Activated CD4-positive, CD25-positive, alpha-beta regulatory T cell treated with anti-CD3 and anti-CD28 coated beads, Interleukin-2, amount 50 U/mL, for 24 hours (primary cell): Measurements from ENCODE around the gene RIPOR1.
"Not testable (repeated sequence)": the region's sequence is repeated elsewhere in the genome, so short reads cannot be mapped to it uniquely, and the experiment has no call there.

Experiments
- ATAC-seq, 2 donors: fragments of 150-1000 bp; cut with Tn5 transposase; one replicate each; pipeline ENCODE4 v1.10.0; 2021; ENCODE audit warnings: mild to moderate bottlenecking in 1 of 2, moderate library complexity in 1 of 2

RIPOR1 gene, protein sequence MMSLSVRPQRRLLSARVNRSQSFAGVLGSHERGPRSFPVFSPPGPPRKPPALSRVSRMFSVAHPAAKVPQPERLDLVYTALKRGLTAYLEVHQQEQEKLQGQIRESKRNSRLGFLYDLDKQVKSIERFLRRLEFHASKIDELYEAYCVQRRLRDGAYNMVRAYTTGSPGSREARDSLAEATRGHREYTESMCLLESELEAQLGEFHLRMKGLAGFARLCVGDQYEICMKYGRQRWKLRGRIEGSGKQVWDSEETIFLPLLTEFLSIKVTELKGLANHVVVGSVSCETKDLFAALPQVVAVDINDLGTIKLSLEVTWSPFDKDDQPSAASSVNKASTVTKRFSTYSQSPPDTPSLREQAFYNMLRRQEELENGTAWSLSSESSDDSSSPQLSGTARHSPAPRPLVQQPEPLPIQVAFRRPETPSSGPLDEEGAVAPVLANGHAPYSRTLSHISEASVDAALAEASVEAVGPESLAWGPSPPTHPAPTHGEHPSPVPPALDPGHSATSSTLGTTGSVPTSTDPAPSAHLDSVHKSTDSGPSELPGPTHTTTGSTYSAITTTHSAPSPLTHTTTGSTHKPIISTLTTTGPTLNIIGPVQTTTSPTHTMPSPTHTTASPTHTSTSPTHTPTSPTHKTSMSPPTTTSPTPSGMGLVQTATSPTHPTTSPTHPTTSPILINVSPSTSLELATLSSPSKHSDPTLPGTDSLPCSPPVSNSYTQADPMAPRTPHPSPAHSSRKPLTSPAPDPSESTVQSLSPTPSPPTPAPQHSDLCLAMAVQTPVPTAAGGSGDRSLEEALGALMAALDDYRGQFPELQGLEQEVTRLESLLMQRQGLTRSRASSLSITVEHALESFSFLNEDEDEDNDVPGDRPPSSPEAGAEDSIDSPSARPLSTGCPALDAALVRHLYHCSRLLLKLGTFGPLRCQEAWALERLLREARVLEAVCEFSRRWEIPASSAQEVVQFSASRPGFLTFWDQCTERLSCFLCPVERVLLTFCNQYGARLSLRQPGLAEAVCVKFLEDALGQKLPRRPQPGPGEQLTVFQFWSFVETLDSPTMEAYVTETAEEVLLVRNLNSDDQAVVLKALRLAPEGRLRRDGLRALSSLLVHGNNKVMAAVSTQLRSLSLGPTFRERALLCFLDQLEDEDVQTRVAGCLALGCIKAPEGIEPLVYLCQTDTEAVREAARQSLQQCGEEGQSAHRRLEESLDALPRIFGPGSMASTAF

DNA sequence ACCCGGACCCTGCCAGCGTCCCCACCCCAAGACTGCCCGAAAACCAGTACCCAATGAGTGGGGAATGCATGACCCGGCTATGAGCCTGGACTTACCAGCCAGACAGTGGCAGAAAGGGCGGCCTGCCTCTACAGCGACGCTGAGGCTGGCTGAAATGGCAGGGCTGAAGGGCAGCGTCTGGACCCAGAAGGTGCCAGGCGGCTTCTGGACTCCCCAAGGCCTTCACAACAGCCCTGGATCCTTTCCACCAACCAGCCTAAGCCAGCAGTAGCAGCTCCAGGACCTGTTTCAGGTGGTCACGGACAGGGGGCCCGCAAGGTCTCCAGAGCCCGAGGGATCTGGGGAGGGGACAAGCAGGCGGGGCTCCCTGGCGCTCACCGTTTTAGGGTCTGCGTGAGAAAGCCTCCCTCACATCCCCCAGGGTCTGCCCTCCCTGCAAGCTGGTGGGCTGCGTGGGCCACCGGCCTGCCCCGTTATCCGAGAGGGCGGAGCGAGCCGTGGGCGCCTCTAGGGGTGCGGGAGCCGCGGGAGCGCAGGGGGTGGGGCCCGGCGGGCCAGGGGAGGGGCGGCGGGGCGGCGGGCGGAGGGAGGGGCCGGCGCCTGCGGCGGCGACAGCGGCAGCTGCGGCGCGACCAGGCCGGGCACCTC is at the start of gene RIPOR1:
Gene RIPOR1 (plus strand): TSS at position 608 of the 648 bp plus-strand sequence. CDS start 9,618 bp downstream, outside the sequence.
- ATAC-seq = peak; percentile 60 to 68

DNA sequence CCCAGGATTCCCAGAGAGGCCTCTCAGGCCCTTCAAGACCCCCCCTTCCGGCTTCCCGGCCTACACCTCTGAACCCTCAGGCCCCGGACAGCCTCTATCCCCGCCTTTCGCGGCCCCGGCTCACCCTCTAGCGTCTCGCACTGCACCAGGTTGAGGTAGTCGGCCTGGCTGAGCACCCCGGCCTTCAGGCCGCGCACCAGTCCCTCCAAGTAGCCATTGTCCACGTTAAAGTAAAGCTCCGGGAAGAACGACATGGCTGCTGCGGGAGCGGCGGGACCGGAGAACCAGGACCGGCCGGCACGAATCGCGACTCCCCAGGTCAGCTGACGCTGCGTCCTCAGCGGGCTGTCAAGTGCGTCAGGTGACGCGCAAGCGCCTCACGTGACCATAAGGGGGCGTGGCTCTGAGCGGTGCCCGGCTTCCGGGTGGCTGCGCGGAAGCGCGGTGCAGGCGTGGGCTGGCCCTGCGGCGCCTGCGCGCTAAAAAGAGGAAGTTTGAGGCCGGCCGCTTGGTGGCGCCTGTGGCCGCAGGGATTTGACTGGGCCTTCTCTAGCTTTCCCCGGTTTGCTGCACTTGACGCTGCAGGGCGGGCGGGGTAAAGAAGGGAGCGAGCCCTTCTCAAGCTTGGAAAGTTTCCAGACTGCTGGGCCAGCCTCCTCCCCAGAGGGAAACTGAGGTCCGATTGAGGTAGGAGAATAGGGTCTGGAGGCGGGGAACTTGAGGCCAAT is 47.6 kb upstream of the RIPOR1 start, which contains the start of gene ATP6V0D1:
Gene ATP6V0D1 (minus strand): TSS at position 325 of the 728 bp plus-strand sequence. CDS start 71 bp downstream, at position 254.
- ATAC-seq = peak; percentile 93 to 95

DNA sequence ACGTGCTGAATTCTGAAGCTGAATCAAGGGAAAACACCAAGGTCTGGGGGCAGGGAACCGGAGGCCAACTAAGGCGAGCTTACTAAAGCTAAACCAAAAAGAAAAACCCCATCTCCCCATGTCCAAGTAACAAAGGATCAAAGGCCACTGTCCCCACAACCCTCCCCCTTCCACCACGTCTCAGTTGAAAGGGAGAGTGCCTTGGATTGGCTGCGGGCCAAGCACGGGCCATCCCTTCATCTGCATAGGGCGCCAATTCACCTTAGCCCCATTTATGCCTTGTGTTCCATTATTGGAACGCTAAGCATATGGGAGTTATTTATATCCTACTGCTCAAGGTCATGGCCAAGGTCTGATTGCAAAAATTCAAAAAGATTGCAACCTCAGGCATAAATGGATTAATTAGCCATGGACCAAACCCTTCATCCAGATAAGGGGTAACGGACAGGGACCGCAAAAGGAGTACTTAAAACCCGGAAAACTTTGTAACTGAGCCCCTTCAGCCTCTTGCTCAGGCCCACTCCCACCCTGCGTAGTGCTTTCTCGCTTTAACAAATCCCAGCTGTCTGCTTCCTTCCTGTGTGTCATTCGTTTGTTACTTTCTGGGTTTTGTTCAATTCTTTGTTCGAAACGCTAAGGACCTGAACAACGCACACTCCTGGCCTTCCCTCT is 46.9 kb upstream of the RIPOR1 start:
- ATAC-seq = peak; percentile 7 to 14

DNA sequence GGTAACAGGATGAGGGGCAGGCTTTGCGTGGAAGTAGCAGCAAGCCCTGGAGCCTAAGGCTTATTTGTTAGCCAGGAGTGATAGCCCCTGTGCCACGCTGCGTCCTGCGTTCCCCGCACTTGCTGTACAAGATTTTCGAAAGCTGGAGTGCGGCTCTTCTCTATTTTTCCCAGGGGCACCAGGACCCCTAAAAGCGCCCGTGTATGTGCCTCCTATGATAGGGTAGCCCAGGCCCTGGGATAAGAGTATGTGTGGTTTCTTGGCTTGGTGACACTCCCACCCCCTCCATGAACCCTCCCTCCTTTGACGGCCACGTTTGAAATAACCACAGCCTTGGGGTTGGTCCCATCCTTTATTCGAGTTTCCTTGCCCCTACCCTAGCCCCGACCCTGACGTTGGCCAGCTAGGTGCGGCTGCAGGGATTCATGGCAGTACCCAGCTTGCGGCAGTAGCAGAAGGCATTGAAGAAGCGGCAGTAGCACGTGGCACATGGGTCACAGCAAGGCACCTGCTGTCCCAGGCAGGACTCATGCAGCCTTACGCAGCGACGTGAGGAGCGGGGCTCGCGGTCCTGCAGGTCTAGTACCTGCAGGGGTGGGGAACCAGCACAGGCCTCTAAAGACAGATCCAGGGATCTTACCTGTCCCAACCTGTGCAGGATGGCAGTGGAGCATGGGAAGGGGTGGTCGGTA is 46.2 kb upstream of the RIPOR1 start:
- ATAC-seq = no peak

DNA sequence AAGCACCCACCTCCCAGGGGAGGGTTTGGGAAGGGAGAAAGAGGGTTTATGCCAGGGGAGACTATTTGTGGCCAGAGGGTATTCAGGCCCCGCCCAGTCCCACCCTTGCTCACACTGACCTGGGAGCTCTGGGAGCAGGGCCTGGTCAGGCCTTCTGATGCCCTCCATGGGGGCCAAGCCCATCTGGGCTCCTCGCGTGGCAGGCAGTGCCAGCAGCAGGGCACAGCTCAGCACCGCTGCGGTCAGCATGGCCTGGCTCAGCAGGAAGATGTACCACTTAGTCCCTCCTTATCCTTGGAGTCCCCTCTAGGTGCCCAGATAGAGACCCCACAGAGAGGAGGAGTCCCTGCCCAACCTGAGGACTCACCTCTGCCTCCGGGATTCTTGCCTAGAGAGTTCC is 45.5 kb upstream of the RIPOR1 start, which contains the start of gene AGRP:
Gene AGRP (minus strand): TSS at position 398 of the 400 bp plus-strand sequence. CDS start 149 bp downstream, at position 249.
- ATAC-seq = no peak

DNA sequence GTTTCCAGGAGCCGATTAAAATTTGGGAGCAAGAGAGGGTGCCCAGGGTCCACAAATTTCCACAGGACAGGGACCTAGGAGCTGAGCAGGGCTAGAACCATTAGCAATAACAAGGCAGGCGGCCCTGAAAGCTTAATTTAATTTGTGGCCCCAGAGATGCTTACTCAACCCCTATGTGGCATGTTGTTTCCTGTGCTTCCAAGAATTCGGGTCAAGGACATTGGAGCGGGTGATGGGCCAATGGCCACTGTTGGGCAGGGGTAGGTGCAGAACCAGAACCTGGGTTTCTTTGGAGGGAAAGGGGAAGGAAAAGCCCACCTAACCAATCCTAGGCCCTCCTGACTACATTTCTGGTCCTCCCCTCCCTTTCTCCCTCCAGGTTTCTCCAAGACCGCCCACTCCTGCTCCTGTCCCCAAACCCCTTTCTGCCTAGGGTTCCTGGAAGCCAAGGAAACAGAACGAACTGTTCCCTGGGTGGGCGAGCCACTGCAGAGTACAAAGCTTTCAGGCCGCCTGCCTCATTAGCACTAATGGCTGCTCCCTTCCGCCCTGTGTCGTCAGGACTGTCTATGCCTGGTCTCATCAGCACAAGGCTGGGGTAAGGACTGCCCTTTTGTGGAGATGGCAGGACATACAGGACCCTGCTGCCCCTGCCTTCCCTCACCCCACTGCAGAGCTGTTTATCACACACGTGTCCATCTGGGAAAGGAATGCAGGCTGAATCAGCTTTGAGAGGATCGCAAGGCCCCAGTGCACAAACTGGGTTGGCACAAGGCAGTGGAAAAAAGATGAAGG is 44.7 kb upstream of the RIPOR1 start:
- no peak for ATAC-seq

DNA sequence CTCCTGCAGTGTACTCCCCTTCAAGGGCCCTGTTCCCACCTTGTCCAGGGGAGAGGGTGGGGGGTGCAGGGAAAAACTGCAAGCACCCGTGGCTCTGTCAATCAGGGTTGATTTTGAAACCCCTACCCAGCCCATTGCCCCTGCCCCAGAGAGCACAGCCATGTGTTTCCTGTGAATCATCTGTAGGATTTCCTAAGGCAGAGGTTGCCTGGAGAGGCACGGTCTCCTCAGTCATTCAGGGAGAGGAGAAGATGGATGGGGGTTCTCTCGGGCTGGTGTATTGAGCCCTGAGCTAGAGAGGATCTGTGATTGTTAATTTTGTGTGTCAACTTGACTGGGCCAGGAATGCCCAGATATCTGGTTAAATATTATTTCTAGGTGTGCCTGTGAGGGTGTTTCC is 41.8 kb upstream of the RIPOR1 start:
- ATAC-seq = no peak

DNA sequence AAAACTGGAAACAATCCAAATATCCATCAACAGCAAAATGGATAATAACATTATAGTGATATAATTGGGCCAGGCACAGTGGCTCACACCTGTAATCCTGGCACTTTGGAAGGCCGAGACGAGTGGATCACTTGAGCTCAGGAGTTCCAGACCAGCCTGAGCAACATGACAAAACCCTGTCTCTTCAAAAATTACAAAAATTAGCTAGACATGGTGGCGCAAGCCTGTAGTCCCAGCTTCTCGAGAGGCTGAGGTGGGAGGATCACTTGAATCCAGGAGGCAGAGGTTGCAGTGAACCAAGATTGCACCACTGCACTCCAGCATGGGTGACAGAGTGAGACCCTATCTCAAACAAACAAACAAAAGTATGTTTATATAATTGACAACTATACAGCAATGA is 41.1 kb upstream of the RIPOR1 start:
- not testable (repeated sequence) for ATAC-seq

DNA sequence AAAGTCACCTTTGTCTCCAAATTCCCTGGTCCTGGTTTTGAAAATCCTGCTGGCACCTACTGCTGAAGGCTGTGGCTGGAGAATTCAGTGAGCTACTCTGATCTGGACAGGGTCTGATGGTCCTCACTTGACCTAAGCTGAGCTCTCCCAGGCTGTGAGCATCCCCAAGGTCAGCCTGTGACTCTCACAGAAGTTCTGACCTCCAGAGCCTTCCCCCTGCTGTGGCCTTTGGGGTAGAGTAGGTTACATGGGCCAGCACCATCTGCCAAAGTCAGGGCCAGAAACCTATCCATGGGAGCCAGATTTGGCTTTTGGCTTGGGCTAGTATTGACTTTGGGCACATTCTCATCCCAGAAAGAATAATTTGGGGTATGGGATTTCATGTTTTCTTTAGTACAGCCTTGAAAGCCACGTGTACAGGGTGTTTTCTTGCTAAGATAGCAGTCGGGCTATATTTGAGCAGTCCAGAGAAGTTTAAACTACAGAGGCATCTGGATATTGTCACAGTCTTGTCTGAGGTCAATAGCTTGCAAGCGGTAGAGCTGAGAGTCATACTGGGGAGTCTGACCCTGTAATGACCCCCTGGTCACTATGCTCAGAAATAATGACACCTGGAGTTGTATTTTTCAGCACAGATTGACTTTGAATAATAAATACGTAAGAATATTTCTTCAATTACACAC is 39.1 kb upstream of the RIPOR1 start:
- ATAC-seq = no peak

DNA sequence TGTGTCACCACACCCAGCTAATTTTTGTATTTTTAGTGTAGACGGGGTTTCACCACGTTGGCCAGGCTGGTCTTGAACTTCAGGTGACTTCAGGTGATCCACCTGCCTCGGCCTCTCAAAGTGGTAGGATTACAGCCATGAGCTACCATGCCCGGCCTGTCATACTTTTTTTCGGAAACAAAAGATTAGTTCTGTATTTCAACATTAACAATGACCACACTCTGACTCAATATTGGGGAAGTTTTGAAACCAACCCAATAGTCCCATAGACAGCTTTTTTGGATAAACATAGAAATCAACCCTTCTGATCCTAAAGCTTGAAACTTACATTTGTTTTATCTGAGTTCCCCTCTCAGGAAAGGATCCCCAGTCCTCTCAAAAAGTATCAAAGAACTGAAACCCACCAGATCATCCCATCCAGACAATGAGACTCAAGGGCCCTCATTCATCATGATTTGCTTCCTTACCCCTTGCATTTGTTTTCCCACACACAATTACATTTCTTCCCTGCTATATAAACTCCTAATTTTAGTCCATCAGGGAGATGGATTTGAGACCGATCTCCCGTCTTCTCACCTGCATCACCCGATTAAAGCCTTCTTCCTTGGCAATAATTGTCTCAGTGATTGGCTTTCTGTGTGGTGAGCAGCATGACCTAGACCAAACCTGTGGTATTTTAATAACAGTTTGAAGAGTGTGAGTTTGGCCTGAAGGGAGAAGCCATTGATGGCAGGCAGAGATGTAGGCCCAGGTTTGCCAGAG is 38.1 kb upstream of the RIPOR1 start:
- ATAC-seq = no peak

DNA sequence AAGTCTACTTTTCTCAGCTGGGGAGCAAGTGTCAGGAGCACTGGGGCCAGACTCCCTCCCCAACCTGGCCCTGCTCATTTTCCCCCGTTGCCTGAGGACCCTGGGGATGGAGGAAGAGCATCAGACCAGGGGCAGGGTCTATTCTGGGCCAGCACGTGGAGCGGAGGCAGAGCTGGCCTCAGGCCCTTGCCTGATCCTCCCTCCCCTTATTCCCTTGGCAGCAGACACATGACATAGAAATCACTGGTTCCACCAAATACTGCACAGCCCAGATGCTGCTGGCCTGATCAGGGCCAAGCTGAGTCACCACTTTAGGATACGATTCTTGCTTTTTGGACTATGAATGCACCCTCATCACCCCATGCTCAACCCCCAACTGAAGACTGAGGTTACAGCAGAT is 29.5 kb upstream of the RIPOR1 start:
- no peak for ATAC-seq

DNA sequence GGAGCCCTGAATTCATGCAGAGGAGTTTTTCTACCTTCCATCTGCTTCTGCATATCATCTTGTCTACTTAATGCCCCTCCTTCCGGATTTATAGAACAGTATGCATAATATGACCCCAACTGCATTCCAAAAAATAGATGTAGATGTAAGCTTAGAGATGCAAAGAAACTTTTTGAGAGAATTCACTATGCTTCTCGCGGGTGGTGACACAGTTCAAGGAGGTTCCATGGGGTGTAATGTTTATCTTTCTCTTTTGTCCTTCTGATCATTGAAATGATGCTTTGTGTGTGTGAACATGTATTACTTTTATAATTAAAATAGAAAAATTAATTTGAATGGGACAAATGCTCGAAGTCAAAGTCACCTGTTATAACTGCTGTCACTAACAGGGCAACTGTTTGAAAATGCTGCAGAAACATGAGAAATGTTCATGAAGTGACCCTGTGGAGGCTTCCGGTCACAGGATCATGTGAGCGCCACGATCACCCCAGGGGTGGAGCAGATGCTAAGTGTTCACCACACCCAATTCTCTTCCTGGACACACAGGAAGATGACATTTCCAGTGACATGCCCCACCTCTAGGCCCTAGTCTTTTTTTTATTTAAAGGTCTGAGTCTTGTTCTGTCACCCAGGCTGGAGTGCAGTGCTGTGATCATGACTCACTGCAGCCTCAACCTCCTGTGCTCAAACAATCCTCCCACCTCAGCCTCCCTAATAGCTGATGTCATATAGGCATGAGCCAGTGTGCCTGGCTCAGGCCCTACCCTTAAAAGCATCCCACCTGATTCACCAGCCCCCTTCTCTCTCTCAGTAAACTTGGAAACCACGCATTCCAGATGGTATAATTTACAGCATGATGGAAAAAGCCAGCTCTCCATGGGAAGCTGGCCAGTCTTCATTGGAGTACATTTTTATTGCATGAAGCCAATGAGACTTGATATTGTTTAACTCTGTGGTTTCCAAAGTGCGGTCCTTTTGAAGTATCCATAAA is 24.3 kb upstream of the RIPOR1 start:
- ATAC-seq = peak; percentile 70 to 77

DNA sequence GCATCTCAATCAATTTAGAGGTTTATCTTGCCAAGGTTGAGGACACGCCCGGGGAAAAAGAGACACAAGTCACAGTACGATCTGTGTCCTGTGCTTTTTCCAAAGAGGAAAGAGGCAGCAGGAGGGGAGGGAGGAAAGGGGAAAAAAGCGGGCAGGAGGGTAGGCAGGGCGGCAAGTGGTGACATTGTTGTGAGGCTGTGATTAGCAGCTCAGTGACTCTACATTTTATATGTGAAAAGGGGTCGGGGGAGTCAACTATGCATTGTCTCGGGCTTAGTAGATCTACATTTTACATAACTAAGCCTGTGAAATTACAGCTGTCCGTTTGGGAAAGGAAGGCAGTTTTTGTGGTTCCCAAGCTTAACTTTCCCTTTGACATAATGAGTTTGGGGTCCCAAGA is 22.2 kb upstream of the RIPOR1 start:
- ATAC-seq = no peak

DNA sequence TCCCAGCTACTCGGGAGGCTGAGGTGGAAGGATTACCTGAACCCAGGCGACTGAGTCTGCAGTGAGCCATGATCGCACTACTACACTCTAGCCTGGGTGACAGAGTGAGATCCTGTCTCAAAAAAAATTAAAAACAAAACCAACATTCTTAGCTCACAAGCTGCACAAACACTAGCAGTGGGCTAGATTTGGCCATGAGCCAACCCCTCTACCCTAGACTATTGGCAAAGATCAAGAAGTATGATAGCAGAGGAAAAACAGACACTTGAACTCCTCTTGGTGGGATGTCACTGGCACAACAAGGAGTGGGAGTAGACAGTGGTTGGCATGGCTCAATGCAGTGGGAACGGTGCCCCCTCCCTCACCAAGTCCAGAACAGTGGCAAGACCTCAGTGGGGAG is 19.6 kb upstream of the RIPOR1 start:
- ATAC-seq = no peak

DNA sequence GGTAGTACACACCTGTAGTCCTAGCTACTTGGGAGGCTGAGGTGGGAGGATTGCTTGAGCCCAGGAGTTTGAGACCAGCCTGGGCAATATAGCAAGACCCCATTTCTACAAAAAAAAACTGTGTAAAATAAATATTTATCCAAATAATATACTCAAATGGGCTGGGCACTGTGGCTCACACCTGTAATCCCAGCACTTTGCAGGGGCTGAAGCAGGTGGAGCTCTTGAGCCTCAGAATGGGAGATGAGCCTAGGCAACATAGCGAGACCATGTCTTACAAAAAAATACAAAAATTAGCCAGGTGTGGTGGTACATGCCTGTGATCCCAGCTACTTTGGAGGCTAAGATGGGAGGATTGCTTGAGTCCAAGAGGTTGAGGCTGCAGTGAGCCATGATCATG is 14.7 kb upstream of the RIPOR1 start:
- not testable (repeated sequence) for ATAC-seq

DNA sequence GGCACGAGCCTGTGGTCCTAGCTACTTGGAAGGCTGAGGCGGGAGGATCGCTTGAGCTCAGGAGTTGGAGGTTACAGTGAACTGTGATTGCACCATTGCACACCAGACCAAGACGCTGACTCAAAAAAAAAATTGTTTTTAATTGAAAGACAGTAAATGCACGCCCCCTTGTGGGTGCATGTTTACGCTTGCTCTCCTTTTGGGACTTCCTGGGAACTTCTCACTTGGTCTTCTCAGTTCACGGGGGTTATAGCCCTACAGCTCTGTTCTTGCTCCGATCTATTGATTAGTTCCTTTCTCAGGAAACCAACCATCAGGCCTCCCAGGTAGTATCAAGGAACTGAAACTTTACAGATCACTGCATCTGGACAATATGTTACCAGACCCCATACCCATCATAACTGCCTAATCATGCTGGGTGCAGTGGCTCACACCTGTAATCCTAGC is 14.2 kb upstream of the RIPOR1 start:
- ATAC-seq = peak; percentile 76 to 77
